ENCODE measurements around the gene TFEB.

Gene TFEB

GRCh38 chr6:41735427-41736185, at the start of gene TFEB:
Gene TFEB, minus strand, starts transcription at chr6:41735608. Its CDS starts 44,395 bp downstream, at chr6:41691213.
- DNase-seq (ENCODE audit: low read depth in 2 of 2): peak; percentile 85 to 90

GRCh38 chr6:41784581-41785171, 49.3 kb upstream of the TFEB start:
- no peak for DNase-seq (ENCODE audit: low read depth in 2 of 2)

GRCh38 chr6:41783106-41783780, 47.8 kb upstream of the TFEB start:
- no peak for DNase-seq (ENCODE audit: low read depth in 2 of 2)

- DNase-seq (ENCODE audit: low read depth in 2 of 2): no peak
Measured at GRCh38 chr6:41781366-41781730, 45.9 kb upstream of the TFEB start.

- DNase-seq (ENCODE audit: low read depth in 2 of 2): no peak
Measured at GRCh38 chr6:41780551-41781365, 45.4 kb upstream of the TFEB start, which contains the start of gene PRICKLE4. Gene PRICKLE4, plus strand, starts transcription at chr6:41780782. Its CDS starts 2,692 bp downstream, at chr6:41783474.

- DNase-seq (ENCODE audit: low read depth in 2 of 2): peak; percentile 99 to 100
Measured at GRCh38 chr6:41779788-41780550, 44.6 kb upstream of the TFEB start, which contains the start of gene FRS3. Gene FRS3, minus strand, starts transcription at chr6:41779900. Its CDS starts 2,913 bp downstream, at chr6:41776987.

- DNase-seq (ENCODE audit: low read depth in 2 of 2): no peak
Measured at GRCh38 chr6:41779336-41779735, 43.9 kb upstream of the TFEB start.

- DNase-seq (ENCODE audit: low read depth in 2 of 2): no peak
Measured at GRCh38 chr6:41778895-41779294, 43.5 kb upstream of the TFEB start.

GRCh38 chr6:41777551-41778285, 42.3 kb upstream of the TFEB start:
- no peak for DNase-seq (ENCODE audit: low read depth in 2 of 2)

- DNase-seq (ENCODE audit: low read depth in 2 of 2): no peak
Measured at GRCh38 chr6:41775293-41775882, 40.0 kb upstream of the TFEB start.

GRCh38 chr6:41774841-41775240, 39.4 kb upstream of the TFEB start:
- no peak for DNase-seq (ENCODE audit: low read depth in 2 of 2)

- no peak for DNase-seq (ENCODE audit: low read depth in 2 of 2)
Measured at GRCh38 chr6:41771058-41771983, 35.9 kb upstream of the TFEB start.

- no peak for DNase-seq (ENCODE audit: low read depth in 2 of 2)
Measured at GRCh38 chr6:41770381-41771057, 35.1 kb upstream of the TFEB start.

GRCh38 chr6:41769376-41769775, 34.0 kb upstream of the TFEB start:
- DNase-seq (ENCODE audit: low read depth in 2 of 2): no peak

- DNase-seq (ENCODE audit: low read depth in 2 of 2): no peak
Measured at GRCh38 chr6:41768545-41769308, 33.3 kb upstream of the TFEB start.

GRCh38 chr6:41767112-41767833, 31.9 kb upstream of the TFEB start:
- no peak for DNase-seq (ENCODE audit: low read depth in 2 of 2)

Data from stimulated activated CD4-positive, alpha-beta T cell treated with anti-CD3 and anti-CD28 coated beads, Interleukin-12 subunit alpha, Interleukin-12 subunit beta, amount 100 ng/mL, for 24 hours (primary cell).